Measurements from ENCODE around the gene PUS1.

PUS1 gene

DNA sequence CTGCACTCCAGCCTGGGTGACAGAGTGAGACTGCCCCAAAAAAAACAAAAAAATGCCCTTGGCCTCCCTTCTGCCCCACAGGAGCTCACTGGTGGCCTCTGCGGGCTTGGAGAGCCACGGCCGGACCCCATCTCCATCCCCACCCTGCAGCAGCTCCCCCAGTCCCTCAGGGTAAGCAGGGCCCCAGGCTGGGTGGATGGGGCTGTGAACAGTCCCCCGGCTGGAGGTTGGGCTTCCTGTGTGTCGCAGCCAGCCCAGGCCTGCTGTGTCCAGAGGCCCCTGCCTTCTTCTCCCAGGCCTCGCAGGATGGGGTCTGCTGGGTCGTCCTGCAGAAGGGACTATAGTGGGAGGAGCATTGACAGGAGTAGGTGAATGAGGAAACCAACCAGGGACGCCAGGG lies 15.4 kb upstream of the PUS1 start:
- TF ChIP-seq TAF1 (IDR thresholded peaks at IDR 0.05; ENCODE audit: low read depth), result no peak
- no peak for TF ChIP-seq ZBTB7A (IDR thresholded peaks at IDR 0.05; ENCODE audit: low read depth)
- no peak for TF ChIP-seq YY1 (IDR thresholded peaks at IDR 0.05; ENCODE audit: low read depth)
- no peak for TF ChIP-seq NFIC (IDR thresholded peaks at IDR 0.05)
- TF ChIP-seq FOXM1 (IDR thresholded peaks at IDR 0.05; ENCODE audit: borderline replicate concordance, low read depth), result no peak
- TF ChIP-seq TEAD4 (IDR thresholded peaks at IDR 0.05), result no peak
- no peak for TF ChIP-seq CREB1 (IDR thresholded peaks at IDR 0.05; ENCODE audit: low read depth)
- no peak for TF ChIP-seq RAD21 (IDR thresholded peaks at IDR 0.05; ENCODE audit: low read depth)
- TF ChIP-seq EGR1 (IDR thresholded peaks at IDR 0.05), result no peak
- TF ChIP-seq USF1 (IDR thresholded peaks at IDR 0.05), result no peak
- TF ChIP-seq MAX (IDR thresholded peaks at IDR 0.05), result no peak
- TF ChIP-seq CEBPB (IDR thresholded peaks at IDR 0.05), result no peak

DNA sequence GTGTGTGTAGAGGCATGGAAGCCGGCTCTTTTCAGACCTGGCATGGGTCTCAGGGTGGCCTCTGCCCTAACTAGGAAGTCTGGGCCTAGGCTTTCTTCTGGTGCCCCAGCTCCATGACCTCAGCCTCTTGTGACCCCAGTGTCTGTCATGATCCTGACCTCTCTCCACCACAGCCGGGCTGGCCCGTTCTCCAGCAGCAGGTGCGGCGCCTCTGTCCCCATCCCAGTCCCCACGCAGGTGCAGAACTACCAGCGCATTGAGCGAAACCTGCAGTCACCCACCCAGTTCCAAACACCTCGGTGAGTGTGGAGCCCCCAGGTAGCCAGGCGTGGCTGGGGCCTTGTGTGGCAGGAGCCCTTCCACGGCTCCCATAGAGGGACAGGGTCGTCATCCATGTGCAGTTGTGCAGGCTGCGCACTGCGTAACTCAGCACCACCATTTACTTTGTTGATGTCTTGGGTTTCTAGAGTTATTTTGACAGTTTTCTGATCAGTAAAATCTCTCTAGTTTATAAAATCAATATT lies 14.8 kb upstream of the PUS1 start:
- TF ChIP-seq ZBTB7A (IDR thresholded peaks at IDR 0.05; ENCODE audit: low read depth), result no peak

- TF ChIP-seq, protein P1, sequence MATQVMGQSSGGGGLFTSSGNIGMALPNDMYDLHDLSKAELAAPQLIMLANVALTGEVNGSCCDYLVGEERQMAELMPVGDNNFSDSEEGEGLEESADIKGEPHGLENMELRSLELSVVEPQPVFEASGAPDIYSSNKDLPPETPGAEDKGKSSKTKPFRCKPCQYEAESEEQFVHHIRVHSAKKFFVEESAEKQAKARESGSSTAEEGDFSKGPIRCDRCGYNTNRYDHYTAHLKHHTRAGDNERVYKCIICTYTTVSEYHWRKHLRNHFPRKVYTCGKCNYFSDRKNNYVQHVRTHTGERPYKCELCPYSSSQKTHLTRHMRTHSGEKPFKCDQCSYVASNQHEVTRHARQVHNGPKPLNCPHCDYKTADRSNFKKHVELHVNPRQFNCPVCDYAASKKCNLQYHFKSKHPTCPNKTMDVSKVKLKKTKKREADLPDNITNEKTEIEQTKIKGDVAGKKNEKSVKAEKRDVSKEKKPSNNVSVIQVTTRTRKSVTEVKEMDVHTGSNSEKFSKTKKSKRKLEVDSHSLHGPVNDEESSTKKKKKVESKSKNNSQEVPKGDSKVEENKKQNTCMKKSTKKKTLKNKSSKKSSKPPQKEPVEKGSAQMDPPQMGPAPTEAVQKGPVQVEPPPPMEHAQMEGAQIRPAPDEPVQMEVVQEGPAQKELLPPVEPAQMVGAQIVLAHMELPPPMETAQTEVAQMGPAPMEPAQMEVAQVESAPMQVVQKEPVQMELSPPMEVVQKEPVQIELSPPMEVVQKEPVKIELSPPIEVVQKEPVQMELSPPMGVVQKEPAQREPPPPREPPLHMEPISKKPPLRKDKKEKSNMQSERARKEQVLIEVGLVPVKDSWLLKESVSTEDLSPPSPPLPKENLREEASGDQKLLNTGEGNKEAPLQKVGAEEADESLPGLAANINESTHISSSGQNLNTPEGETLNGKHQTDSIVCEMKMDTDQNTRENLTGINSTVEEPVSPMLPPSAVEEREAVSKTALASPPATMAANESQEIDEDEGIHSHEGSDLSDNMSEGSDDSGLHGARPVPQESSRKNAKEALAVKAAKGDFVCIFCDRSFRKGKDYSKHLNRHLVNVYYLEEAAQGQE (IDR thresholded peaks at IDR 0.05; ENCODE audit: low read depth), result no peak
- TF ChIP-seq CREB1 (IDR thresholded peaks at IDR 0.05; ENCODE audit: low read depth) (no peak), RAD21 (IDR thresholded peaks at IDR 0.05; ENCODE audit: low read depth) (no peak), EP300 (IDR thresholded peaks at IDR 0.05; ENCODE audit: borderline replicate concordance) (no peak), CEBPB (IDR thresholded peaks at IDR 0.05) (no peak), TEAD4 (IDR thresholded peaks at IDR 0.05) (no peak), TCF12 (IDR thresholded peaks at IDR 0.05; ENCODE audit: low read depth) (no peak), USF1 (IDR thresholded peaks at IDR 0.05) (no peak), ZBTB7A (IDR thresholded peaks at IDR 0.05; ENCODE audit: low read depth) (no peak)
Measured at GRCh38 chr12:131915000-131915689, 13.9 kb upstream of the PUS1 start.

DNA sequence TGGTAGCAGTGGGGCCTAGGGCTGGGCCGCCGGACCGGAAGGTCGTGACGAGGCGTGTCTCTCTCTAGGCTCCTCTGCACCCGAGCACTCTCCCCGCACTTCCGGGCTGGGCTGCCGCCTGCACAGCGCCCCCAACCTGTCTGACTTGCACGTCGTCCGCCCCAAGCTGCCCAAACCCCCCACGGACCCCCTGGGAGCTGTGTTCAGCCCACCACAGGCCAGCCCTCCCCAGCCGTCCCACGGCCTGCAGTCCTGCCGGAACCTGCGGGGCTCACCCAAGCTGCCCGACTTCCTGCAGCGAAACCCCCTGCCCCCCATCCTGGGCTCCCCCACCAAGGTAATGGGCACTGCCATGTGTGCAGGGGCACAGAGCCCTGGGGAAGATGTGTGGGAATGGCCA lies 13.3 kb upstream of the PUS1 start:
- TF ChIP-seq NFIC (IDR thresholded peaks at IDR 0.05) (no peak), USF1 (IDR thresholded peaks at IDR 0.05) (no peak), TEAD4 (IDR thresholded peaks at IDR 0.05) (no peak), TAF1 (IDR thresholded peaks at IDR 0.05; ENCODE audit: low read depth) (no peak), TCF12 (IDR thresholded peaks at IDR 0.05; ENCODE audit: low read depth) (no peak), EGR1 (IDR thresholded peaks at IDR 0.05) (no peak), RAD21 (IDR thresholded peaks at IDR 0.05; ENCODE audit: low read depth) (no peak)
- TF ChIP-seq, protein P1 (IDR thresholded peaks at IDR 0.05; ENCODE audit: low read depth), result no peak

DNA sequence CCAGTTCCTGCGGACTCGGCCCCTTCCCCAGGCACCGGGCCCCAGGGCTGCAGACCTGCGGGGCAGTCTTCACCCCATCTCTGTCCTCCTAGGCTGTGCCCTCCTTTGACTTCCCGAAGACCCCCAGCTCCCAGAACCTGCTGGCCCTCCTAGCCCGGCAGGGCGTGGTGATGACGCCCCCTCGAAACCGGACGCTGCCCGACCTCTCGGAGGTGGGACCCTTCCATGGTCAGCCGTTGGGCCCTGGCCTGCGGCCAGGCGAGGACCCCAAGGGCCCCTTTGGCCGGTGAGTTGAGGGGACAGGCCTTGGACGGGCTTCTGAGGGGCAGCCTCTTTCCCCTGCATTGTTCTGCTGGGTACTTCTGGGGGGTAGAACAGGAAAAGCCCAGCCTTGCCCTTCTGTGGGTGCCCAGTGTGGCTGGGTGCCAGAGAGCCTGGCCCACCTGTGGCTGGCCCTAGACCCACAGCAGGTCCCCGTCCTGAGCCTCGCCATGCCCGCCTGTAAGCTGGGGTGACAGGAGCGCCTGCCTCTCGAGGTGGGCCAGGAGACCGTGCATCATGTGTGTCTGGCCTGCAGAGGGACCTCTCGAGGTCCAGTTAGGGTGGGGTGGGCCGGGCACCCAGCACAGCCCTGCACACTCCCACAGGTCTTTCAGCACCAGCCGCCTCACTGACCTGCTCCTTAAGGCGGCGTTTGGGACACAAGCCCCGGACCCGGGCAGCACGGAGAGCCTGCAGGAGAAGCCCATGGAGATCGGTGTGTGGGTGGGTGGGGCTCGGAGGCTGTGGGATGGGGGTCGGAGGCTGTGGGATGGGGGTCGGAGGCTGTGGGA lies 12.6 kb upstream of the PUS1 start:
- TF ChIP-seq YY1 (IDR thresholded peaks at IDR 0.05; ENCODE audit: low read depth) (no peak), CEBPB (IDR thresholded peaks at IDR 0.05) (no peak), USF1 (IDR thresholded peaks at IDR 0.05) (no peak), TCF12 (IDR thresholded peaks at IDR 0.05; ENCODE audit: low read depth) (no peak), NFIC (IDR thresholded peaks at IDR 0.05) (no peak), MAX (IDR thresholded peaks at IDR 0.05) (no peak), EGR1 (IDR thresholded peaks at IDR 0.05) (no peak), FOXM1 (IDR thresholded peaks at IDR 0.05; ENCODE audit: borderline replicate concordance, low read depth) (no peak), CREB1 (IDR thresholded peaks at IDR 0.05; ENCODE audit: low read depth) (no peak)
